ENCODE results near the gene ATP8B4. TPM values are rescaled to one million over a fixed set of nuclear protein-coding genes. Genes with fewer than 3 reads are reported as not detected.
"Not testable (repeated sequence)": the region's sequence is repeated elsewhere in the genome, so short reads cannot be mapped to it uniquely, and the experiment has no call there.

Gene ATP8B4
- total RNA-seq, result 10 to 100 TPM; 13.8 to 21.1 TPM
- long read RNA-seq, donor 1, partial matches to known transcripts, result 1 of 6 reads
- long read RNA-seq, donor 1, other reads (novel, unspliced or antisense), result 5 of 6 reads
- long read RNA-seq, donor 2, partial matches to known transcripts, result 0 of 5 reads
- long read RNA-seq, donor 2, other reads (novel, unspliced or antisense), result 4 of 5 reads

GRCh38 chr15:50119063-50120040 lies at the start of gene ATP8B4:
Gene ATP8B4 (minus strand): TSS chr15:50119233. CDS start chr15:50106966, 12,267 bp downstream.
- intact Hi-C loops (cut with DNase I), result no loop called here
- DNase-seq (ENCODE audit: low spot score), result no peak

GRCh38 chr15:50168379-50168778 lies 49.3 kb upstream of the ATP8B4 start:
- intact Hi-C loops (cut with DNase I), result no loop called here
- DNase-seq (ENCODE audit: low spot score), result no peak

DNA sequence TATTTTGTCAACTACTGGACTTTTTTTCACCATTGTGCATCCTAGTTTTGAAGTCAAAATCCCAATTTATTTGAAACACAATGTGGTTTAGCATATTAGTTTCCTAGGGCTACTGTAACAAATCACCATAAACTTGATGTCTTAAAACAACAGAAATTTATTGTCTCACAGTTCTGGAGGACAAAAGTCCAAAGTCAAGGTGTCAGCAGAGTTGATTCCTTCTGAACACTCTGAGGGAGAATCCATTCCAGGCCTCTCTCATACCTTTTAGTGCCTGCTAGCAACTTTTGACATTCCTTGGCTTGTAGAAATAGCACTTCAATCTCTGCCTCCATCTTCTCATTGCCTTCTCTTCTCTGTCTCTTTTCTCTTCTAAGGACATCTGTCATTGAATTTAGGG lies 48.1 kb upstream of the ATP8B4 start:
- no peak for DNase-seq (ENCODE audit: low spot score)
- intact Hi-C loops (cut with DNase I), result no loop called here

DNA sequence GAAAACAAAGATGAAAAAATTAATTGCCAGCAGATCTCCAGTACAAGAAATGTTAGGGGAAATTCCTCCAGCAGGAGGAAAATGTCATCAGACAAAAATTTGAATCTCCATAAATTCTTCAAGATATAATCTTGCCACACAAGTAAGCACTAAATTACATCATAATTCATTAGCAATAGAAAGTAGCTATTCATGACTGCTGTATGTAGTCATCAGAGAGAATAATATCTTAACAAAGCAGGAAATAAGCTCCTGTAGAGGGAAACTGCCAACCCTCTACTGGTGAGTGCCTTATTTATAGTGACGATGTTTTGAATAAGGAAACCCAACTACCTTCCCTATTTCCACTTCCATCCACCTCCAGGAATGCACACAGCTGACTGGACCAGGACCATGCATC lies 47.2 kb upstream of the ATP8B4 start:
- no peak for DNase-seq (ENCODE audit: low spot score)
- intact Hi-C loops (cut with DNase I), result no loop called here

- DNase-seq (ENCODE audit: low spot score), result peak; percentile 85
- intact Hi-C loops (cut with DNase I), result no loop called here
Observed at GRCh38 chr15:50164458-50164857, 45.4 kb upstream of the ATP8B4 start.

- intact Hi-C loops (cut with DNase I), result no loop called here
- no peak for DNase-seq (ENCODE audit: low spot score)
Observed at GRCh38 chr15:50163719-50164410, 44.8 kb upstream of the ATP8B4 start.

- intact Hi-C loops (cut with DNase I), result no loop called here
- DNase-seq (ENCODE audit: low spot score), result no peak
Observed at GRCh38 chr15:50162969-50163718, 44.1 kb upstream of the ATP8B4 start.

DNA sequence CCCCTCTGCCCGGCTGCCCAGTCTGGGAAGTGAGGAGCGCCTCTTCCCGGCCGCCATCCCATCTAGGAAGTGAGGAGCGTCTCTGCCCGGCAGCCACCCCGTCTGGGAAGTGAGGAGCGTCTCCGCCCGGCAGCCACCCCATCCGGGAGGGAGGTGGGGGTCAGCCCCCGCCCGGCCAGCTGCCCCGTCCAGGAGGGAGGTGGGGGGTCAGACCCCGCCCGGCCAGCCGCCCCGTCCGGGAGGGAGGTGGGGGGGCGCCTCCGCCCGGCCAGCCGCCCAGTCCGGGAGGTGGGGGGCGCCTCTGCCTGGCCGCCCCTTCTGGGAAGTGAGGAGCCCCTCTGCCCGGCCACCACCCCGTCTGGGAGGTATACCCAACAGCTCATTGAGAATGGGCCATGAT lies 39.2 kb upstream of the ATP8B4 start:
- DNase-seq (ENCODE audit: low spot score), result not testable (repeated sequence)

DNA sequence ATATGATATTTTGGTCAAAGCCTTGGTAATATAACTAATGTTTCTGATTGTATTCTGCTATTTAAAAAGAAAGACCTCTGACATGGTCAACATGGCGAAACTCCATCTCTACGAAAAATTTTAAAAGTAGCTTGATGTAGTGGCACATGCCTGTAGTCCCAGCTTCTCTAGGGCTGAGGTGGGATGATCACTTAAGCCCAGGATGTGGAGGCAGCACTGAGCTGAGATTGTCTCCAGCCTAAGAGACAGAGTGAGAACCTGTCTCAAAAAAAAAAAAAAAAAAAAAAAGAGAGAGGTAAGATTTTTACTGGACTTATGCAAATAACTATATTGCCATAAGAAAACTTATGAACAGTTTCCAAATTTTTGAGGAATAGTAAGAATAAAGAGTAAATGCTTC lies 32.4 kb upstream of the ATP8B4 start:
- intact Hi-C loops (cut with DNase I), result no loop called here
- DNase-seq (ENCODE audit: low spot score), result no peak

More for the DNA sequence above, 39.2 kb upstream of the ATP8B4 start:
- intact Hi-C loops (cut with DNase I), result not testable (repeated sequence)

GRCh38 chr15:50150851-50151250 lies 31.8 kb upstream of the ATP8B4 start:
- no peak for DNase-seq (ENCODE audit: low spot score)
- intact Hi-C loops (cut with DNase I), result no loop called here

DNA sequence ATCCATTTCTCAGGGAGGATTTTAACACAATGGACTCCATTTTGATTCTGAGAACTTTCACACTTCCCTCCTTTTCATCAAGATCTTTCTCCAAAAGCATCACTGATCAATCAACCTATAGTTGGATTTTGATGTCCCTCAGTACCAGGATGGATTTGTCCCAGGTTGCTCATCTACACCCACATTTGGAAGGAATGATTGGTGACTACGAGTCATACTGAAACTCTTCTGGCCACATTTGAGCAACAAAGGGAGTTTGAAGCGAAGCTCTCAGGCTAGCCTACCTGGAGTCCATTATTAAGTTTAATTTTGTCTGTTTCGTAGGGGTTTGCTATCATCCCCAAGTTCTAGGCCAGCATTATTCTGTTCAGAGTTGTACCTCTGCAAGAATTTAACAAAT lies 31.3 kb upstream of the ATP8B4 start:
- no peak for DNase-seq (ENCODE audit: low spot score)
- intact Hi-C loops (cut with DNase I), result no loop called here

DNA sequence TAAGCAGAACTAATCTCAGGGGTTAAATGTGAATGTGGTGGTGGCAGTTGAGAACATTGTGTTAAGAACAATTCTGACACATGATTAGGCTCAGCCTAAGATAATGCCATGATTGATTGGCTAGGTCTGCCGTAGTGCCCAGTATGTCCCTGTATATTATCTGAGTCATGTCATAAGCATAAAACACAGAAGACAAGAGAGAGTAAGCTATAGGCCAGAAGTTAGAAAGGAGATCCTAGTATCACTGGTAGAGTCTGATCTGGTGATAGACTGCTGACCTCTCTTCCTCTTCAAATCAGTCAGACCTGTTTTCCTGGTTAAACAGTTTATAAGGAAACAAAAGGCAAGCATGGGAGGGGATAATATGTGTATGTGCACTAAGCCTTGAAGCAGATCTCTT lies 30.1 kb upstream of the ATP8B4 start:
- intact Hi-C loops (cut with DNase I), result loop anchor here in 1 of 2 donors (10.0 kb wide), 2 partner anchors 914 to 1284 kb away; no protein-coding TSS in a partner anchor
- DNase-seq (ENCODE audit: low spot score), result no peak

GRCh38 chr15:50148362-50148963 lies 29.4 kb upstream of the ATP8B4 start:
- intact Hi-C loops (cut with DNase I), result loop anchor here in 1 of 2 donors (10.0 kb wide), 2 partner anchors 914 to 1284 kb away; no protein-coding TSS in a partner anchor
- no peak for DNase-seq (ENCODE audit: low spot score)

- intact Hi-C loops (cut with DNase I), result loop anchor here in 1 of 2 donors (10.0 kb wide), 2 partner anchors 912 to 1282 kb away; no protein-coding TSS in a partner anchor
- DNase-seq (ENCODE audit: low spot score), result no peak
Observed at GRCh38 chr15:50146632-50147031, 27.6 kb upstream of the ATP8B4 start.

- no peak for DNase-seq (ENCODE audit: low spot score)
Observed at GRCh38 chr15:50145451-50145872, 26.4 kb upstream of the ATP8B4 start.

DNA sequence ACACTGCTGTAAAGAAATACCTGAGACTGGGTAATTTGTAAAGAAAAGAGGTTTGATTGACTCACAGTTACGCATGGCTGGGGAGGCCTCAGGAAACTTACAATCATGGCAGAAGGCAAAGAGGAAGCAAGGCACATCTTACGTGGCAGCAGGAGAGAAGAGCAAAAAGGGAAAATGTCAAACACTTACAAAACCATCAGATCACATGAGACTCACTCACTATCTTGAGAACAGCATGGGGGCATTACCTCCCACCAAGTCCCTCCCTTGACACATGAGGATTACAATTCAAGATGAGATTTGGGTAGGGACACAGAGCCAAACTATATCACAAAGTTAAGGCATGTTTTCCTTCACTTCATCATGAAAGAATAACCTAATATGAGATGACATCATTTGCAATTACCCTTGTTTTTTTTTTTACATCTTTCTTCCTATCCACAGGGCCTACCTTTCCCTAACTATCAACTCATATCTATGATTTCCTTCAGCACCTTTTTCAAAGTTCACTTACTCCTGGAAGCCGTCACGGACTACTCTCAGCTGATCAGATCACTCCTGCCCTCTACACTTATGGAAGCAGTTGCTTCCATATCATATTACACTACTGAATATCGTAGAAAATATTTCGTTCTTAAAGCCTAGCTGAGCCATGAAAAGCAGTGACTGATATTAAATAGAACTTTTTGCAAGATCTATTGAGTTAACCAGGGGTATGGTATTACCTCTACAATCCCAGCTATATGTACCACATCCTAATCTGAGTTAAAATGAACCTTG lies 25.5 kb upstream of the ATP8B4 start:
- intact Hi-C loops (cut with DNase I), result loop anchor here in 1 of 2 donors (10.0 kb wide), 2 partner anchors 910 to 1280 kb away; no protein-coding TSS in a partner anchor

More at GRCh38 chr15:50145451-50145872, 26.4 kb upstream of the ATP8B4 start:
- intact Hi-C loops (cut with DNase I), result loop anchor here in 1 of 2 donors (10.0 kb wide), 2 partner anchors 911 to 1281 kb away; no protein-coding TSS in a partner anchor

GRCh38 chr15:50143255-50143860 lies 24.3 kb upstream of the ATP8B4 start:
- DNase-seq (ENCODE audit: low spot score), result no peak
- intact Hi-C loops (cut with DNase I), result loop anchor here in 1 of 2 donors (10.0 kb wide), 2 partner anchors 909 to 1279 kb away; no protein-coding TSS in a partner anchor

More for the DNA sequence above, 25.5 kb upstream of the ATP8B4 start:
- DNase-seq (ENCODE audit: low spot score), result no peak
